Prostate gland (tissue), 2 donors: ENCODE measurements around the gene MUC5AC.

Source experiments
- CTCF ChIP-seq, 4 experiments: fragments of 200-600 bp in 2 of 4; fragments of 450-650 bp in 2 of 4; sonication (generic) in 2 of 4; IDR thresholded peaks; 1 replicate in 3 of 4; 2 replicates in 1 of 4; pipeline ENCODE4 v1.5.1; 2016 to 2019; ENCODE audit warnings: antibody characterized with exemption in 4 of 4, mild to moderate bottlenecking in 2 of 4, moderate library complexity in 2 of 4
- POLR2AphosphoS5 ChIP-seq: sonication (generic); formaldehyde crosslinking; IDR thresholded peaks from one replicate; pipeline ENCODE4 v1.6.1; 2017; ENCODE audit warnings: antibody characterized with exemption

GRCh38 chr11:1230456-1231395, 73.0 kb downstream of the MUC5AC start:
- TF ChIP-seq CTCF (IDR thresholded peaks at IDR 0.05) (peak in 1 of 4 experiments; percentile 25), POLR2AphosphoS5 (no peak)
